PC-3 (cell line): ENCODE data around the gene PHC2. TPM values are rescaled to one million over a fixed set of nuclear protein-coding genes. Genes with fewer than 3 reads are reported as not detected.

Source experiments
- ATAC-seq: fragments of 200-7000 bp; cut with Tn5 transposase; 2 replicates; pipeline ENCODE4 v1.9.1; 2020; ENCODE audit warnings: mild to moderate bottlenecking, moderate library complexity
- BruUV-seq: library from RNA; stranded (reverse); fragments of 400-500 nt; replicated peaks from 2 replicates; lab custom pipeline; 2021; lab: Mats Ljungman, UMichigan
- CTCF ChIA-PET: fragments of 300-600 bp; sonication (Branson Sonifier 250); formaldehyde crosslinking; loops from one replicate; lab custom pipeline; 2022; ENCODE audit warnings: antibody characterized with exemption; lab: Charles Lee
- POLR2A ChIA-PET: fragments of 300-600 bp; sonication (Branson Sonifier 250); formaldehyde crosslinking; loops from one replicate; lab custom pipeline; 2022; ENCODE audit warnings: antibody characterized with exemption; ENCODE audit not compliant: unreplicated experiment; lab: Charles Lee
- DNase-seq: peaks from one replicate; pipeline ENCODE4 v3.0.0-alpha.2; 2015
- H2AFZ ChIP-seq: fragments of 300-600 bp; sonication (generic); 2 replicates; pipeline ENCODE4 v1.6.0; 2016; ENCODE audit warnings: antibody characterized with exemption, low read length
- H3F3A ChIP-seq: fragments of 300-600 bp; sonication (generic); one replicate; pipeline ENCODE4 v1.6.0; 2017; ENCODE audit warnings: antibody characterized with exemption, low read length, control low read depth, mild to moderate bottlenecking; ENCODE audit not compliant: unreplicated experiment
- H3K27ac ChIP-seq: fragments of 300-600 bp; sonication (generic); 2 replicates; pipeline ENCODE4 v1.5.1; 2016; ENCODE audit warnings: mild to moderate bottlenecking, low read length
- H3K27me3 ChIP-seq: fragments of 300-600 bp; sonication (generic); 2 replicates; pipeline ENCODE4 v1.6.1; 2016; ENCODE audit warnings: low read length, mixed read lengths
- H3K36me3 ChIP-seq: fragments of 300-600 bp; sonication (generic); 2 replicates; pipeline ENCODE4 v1.6.1; 2016; ENCODE audit warnings: low read depth, mixed run types, low read length, mixed read lengths
- H3K4me1 ChIP-seq: fragments of 300-600 bp; sonication (generic); 2 replicates; pipeline ENCODE4 v1.5.1; 2016; ENCODE audit warnings: low read length; ENCODE audit not compliant: insufficient read depth
- H3K4me2 ChIP-seq: fragments of 300-600 bp; sonication (generic); 2 replicates; pipeline ENCODE4 v1.6.0; 2016; ENCODE audit warnings: low read length
- H3K4me3 ChIP-seq: fragments of 300-600 bp; sonication (generic); 2 replicates; pipeline ENCODE4 v1.5.1; 2016; ENCODE audit warnings: mild to moderate bottlenecking, low read length, mixed read lengths
- H3K79me2 ChIP-seq: fragments of 300-600 bp; sonication (generic); 2 replicates; pipeline ENCODE4 v1.6.1; 2017; ENCODE audit warnings: low read length, mixed read lengths
- H3K9ac ChIP-seq: fragments of 300-600 bp; sonication (generic); 2 replicates; pipeline ENCODE4 v1.6.0; 2016; ENCODE audit warnings: mild to moderate bottlenecking, low read length
- H3K9me2 ChIP-seq: fragments of 300-600 bp; sonication (generic); replicated peaks from 2 replicates; pipeline ENCODE4 v1.6.1; 2016; ENCODE audit warnings: mixed run types, low read length, mixed read lengths
- H3K9me3 ChIP-seq: fragments of 300-600 bp; sonication (generic); 2 replicates; pipeline ENCODE4 v1.6.1; 2016; ENCODE audit warnings: low read length, mixed read lengths
- H4K20me1 ChIP-seq: fragments of 300-600 bp; sonication (generic); 2 replicates; pipeline ENCODE4 v1.6.1; 2016; ENCODE audit warnings: low read length, mixed read lengths
- CTCF ChIP-seq: fragments of 300-600 bp; sonication (generic); conservative IDR thresholded peaks from 2 replicates; pipeline ENCODE4 v1.5.1; 2017; ENCODE audit warnings: antibody characterized with exemption, low read depth, mild to moderate bottlenecking, low read length
- EZH2 ChIP-seq: fragments of 300-600 bp; sonication (generic); IDR thresholded peaks from one replicate; pipeline ENCODE4 v1.6.1; 2017; ENCODE audit warnings: antibody characterized with exemption, mild to moderate bottlenecking, low read length; ENCODE audit not compliant: unreplicated experiment
- EZH2phosphoT487 ChIP-seq: fragments of 300-600 bp; sonication (generic); IDR thresholded peaks from 2 replicates; pipeline ENCODE4 v1.6.1; 2018; ENCODE audit warnings: mild to moderate bottlenecking, antibody characterized with exemption, low read length, borderline replicate concordance
- intact Hi-C: fragments of 100-400 bp; cut with micrococcal nuclease; formaldehyde crosslinking; loops from 2 replicates; pipeline ENCODE4 v1.9.0; 2023
- total RNA-seq: library from RNA; depleted of rRNA; stranded (reverse); fragments of >200 nt; gene quantifications from 2 replicates; pipeline ENCODE4 v1.2.3, GENCODE V29; 2014

PHC2 gene
- total RNA-seq, 1 experiment from 2014 or later, result 134 TPM

GRCh38 chr1:33465316-33465715 lies 34.4 kb upstream of the PHC2 start:
- DNase-seq, result no peak
- peaks cover 4% of the 10 kb centered on the region for H3K4me1 ChIP-seq
- H3K4me2 ChIP-seq, result no peak overlapping the region
- POLR2A ChIA-PET, result no interaction called here
- intact Hi-C loops, result no loop called here
- no TSS peak for BruUV-seq
- no peaks in the 10 kb centered on the region for H3K9me2 ChIP-seq
- H3K27ac ChIP-seq, result no peak overlapping the region
- H3K9ac ChIP-seq, result no peak overlapping the region
- H3K27me3 ChIP-seq, result no peaks in the 10 kb centered on the region
- no peaks in the 10 kb centered on the region for H3K9me3 ChIP-seq
- no peaks in the 10 kb centered on the region for H3F3A ChIP-seq
- ATAC-seq, result no peak
- CTCF ChIA-PET, result no interaction called here
- H3K4me3 ChIP-seq, result no peak overlapping the region
- H3K79me2 ChIP-seq, result no peaks in the 10 kb centered on the region
- TF ChIP-seq CTCF (no peak), EZH2phosphoT487 (no peak), EZH2 (no peak)
- H4K20me1 ChIP-seq, result no peaks in the 10 kb centered on the region
- no peak overlapping the region for H2AFZ ChIP-seq
- no peaks in the 10 kb centered on the region for H3K36me3 ChIP-seq

- Histone ChIP-seq H3K9ac (no peak overlapping the region), H3K9me2 (no peaks in the 10 kb centered on the region), H3F3A (no peaks in the 10 kb centered on the region), H3K4me2 (no peak overlapping the region), H2AFZ (no peak overlapping the region), H3K27me3 (no peaks in the 10 kb centered on the region), H3K79me2 (no peaks in the 10 kb centered on the region), H3K4me3 (no peak overlapping the region), H4K20me1 (no peaks in the 10 kb centered on the region), H3K27ac (no peak overlapping the region), H3K4me1 (peaks cover 12% of the 10 kb centered on the region), H3K9me3 (no peaks in the 10 kb centered on the region), H3K36me3 (no peaks in the 10 kb centered on the region)
- BruUV-seq, result no TSS peak
- DNase-seq (no peak), ATAC-seq (no peak)
- intact Hi-C loops, result no loop called here
- TF ChIP-seq EZH2phosphoT487 (no peak), EZH2 (no peak), CTCF (no peak)
- CTCF ChIA-PET, result no interaction called here
- POLR2A ChIA-PET, result no interaction called here
Observed at GRCh38 chr1:33464552-33464951, 33.7 kb upstream of the PHC2 start.

- Histone ChIP-seq H3K4me3 (no peak overlapping the region), H3K9me2 (no peaks in the 10 kb centered on the region), H3K9me3 (no peaks in the 10 kb centered on the region), H3K36me3 (no peaks in the 10 kb centered on the region), H3K9ac (no peak overlapping the region), H3F3A (no peaks in the 10 kb centered on the region), H3K27me3 (no peaks in the 10 kb centered on the region), H3K4me1 (peaks cover 23% of the 10 kb centered on the region), H2AFZ (no peak overlapping the region), H3K79me2 (no peaks in the 10 kb centered on the region), H3K4me2 (no peak overlapping the region), H3K27ac (no peak overlapping the region), H4K20me1 (no peaks in the 10 kb centered on the region)
- DNase-seq (no peak), ATAC-seq (no peak)
- TF ChIP-seq EZH2 (no peak), EZH2phosphoT487 (no peak), CTCF (no peak)
- POLR2A ChIA-PET, result interaction anchor here (0.7 kb wide), 1 partner anchor 31 kb away, joined by 15 read pairs; no protein-coding TSS in a partner anchor
- CTCF ChIA-PET, result no interaction called here
- BruUV-seq, result no TSS peak
- intact Hi-C loops, result no loop called here
Observed at GRCh38 chr1:33462405-33463164, 31.7 kb upstream of the PHC2 start.
